ENCODE results near the gene RPL7A.

DNA sequence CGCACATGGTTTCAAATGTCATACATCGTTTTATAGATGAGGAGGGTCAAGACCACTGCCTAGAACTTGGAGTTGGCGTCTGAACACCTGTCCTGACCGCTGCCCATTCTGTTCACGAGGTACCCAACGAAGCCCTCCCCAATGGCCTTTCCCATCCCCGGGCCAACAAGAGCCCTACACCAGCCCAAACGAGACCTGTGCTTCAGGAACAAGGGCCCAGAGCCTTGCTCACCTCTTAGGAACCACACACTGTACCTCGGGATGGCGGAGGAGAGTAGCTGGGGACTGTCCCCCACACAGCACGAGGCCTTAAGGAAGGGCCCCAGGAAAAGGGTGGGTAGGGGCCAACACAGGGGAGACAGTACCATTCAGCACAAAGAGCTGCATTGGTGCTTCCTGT lies 15.0 kb upstream of the RPL7A start:
- no peak for TF ChIP-seq POLR2AphosphoS5 (IDR thresholded peaks at IDR 0.05; ENCODE audit: low read depth, low read length)
- TF ChIP-seq, protein P1, sequence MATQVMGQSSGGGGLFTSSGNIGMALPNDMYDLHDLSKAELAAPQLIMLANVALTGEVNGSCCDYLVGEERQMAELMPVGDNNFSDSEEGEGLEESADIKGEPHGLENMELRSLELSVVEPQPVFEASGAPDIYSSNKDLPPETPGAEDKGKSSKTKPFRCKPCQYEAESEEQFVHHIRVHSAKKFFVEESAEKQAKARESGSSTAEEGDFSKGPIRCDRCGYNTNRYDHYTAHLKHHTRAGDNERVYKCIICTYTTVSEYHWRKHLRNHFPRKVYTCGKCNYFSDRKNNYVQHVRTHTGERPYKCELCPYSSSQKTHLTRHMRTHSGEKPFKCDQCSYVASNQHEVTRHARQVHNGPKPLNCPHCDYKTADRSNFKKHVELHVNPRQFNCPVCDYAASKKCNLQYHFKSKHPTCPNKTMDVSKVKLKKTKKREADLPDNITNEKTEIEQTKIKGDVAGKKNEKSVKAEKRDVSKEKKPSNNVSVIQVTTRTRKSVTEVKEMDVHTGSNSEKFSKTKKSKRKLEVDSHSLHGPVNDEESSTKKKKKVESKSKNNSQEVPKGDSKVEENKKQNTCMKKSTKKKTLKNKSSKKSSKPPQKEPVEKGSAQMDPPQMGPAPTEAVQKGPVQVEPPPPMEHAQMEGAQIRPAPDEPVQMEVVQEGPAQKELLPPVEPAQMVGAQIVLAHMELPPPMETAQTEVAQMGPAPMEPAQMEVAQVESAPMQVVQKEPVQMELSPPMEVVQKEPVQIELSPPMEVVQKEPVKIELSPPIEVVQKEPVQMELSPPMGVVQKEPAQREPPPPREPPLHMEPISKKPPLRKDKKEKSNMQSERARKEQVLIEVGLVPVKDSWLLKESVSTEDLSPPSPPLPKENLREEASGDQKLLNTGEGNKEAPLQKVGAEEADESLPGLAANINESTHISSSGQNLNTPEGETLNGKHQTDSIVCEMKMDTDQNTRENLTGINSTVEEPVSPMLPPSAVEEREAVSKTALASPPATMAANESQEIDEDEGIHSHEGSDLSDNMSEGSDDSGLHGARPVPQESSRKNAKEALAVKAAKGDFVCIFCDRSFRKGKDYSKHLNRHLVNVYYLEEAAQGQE (IDR thresholded peaks at IDR 0.05; ENCODE audit: insufficient read depth in 1 of 2, low read depth in 2 of 2, low read length in 2 of 2), result no peak

All from PFSK-1 (cell line).